Smooth muscle cell (in vitro differentiated cells): ENCODE data around the gene ALG9. TPM values are rescaled to one million over a fixed set of nuclear protein-coding genes. Genes with fewer than 3 reads are reported as not detected.

ENCODE experiments used
- DNase-seq: peaks from one replicate; lab custom pipeline; 2025; ENCODE audit not compliant: unreplicated experiment; lab: John Stamatoyannopoulos, UW
- H2AFZ ChIP-seq: fragments of 200-600 bp; sonication (generic); 2 replicates; pipeline ENCODE4 v1.6.0; 2016; ENCODE audit warnings: antibody characterized with exemption, low read depth, mild to moderate bottlenecking
- H3F3A ChIP-seq: fragments of 200-600 bp; sonication (generic); 2 replicates; pipeline ENCODE4 v1.6.0; 2017; ENCODE audit warnings: antibody characterized with exemption, low read depth
- H3K27ac ChIP-seq: fragments of 200-600 bp; sonication (generic); 2 replicates; pipeline ENCODE4 v1.5.1; 2016; ENCODE audit warnings: low read depth, mild to moderate bottlenecking
- H3K27me3 ChIP-seq: fragments of 200-600 bp; sonication (generic); 2 replicates; pipeline ENCODE4 v1.6.1; 2016; ENCODE audit warnings: low read depth, mild to moderate bottlenecking
- H3K36me3 ChIP-seq: fragments of 200-600 bp; sonication (generic); 2 replicates; pipeline ENCODE4 v1.5.1; 2016; ENCODE audit warnings: low read depth
- H3K4me1 ChIP-seq: fragments of 200-600 bp; sonication (generic); 2 replicates; pipeline ENCODE4 v1.5.1; 2016; ENCODE audit warnings: low read depth
- H3K4me2 ChIP-seq: fragments of 200-600 bp; sonication (generic); 2 replicates; pipeline ENCODE4 v1.6.0; 2016; ENCODE audit warnings: mild to moderate bottlenecking
- H3K4me3 ChIP-seq: fragments of 200-600 bp; sonication (generic); 2 replicates; pipeline ENCODE4 v1.5.1; 2016; ENCODE audit warnings: mild to moderate bottlenecking
- H3K79me2 ChIP-seq: fragments of 200-600 bp; sonication (generic); 2 replicates; pipeline ENCODE4 v1.6.0; 2016; ENCODE audit warnings: low read depth, mild to moderate bottlenecking
- H3K9ac ChIP-seq: fragments of 200-600 bp; sonication (generic); 2 replicates; pipeline ENCODE4 v1.6.0; 2016; ENCODE audit warnings: low read depth
- H3K9me3 ChIP-seq: fragments of 200-600 bp; sonication (generic); replicated peaks from 2 replicates; pipeline ENCODE4 v1.5.1; 2016; ENCODE audit warnings: low read depth
- H4K20me1 ChIP-seq: fragments of 200-600 bp; sonication (generic); 2 replicates; pipeline ENCODE4 v1.6.0; 2016; ENCODE audit warnings: low read depth
- CTCF ChIP-seq: fragments of 200-600 bp; sonication (generic); IDR thresholded peaks from 2 replicates; pipeline ENCODE4 v1.5.1; 2017; ENCODE audit warnings: borderline replicate concordance, mild to moderate bottlenecking, antibody characterized with exemption; ENCODE audit not compliant: insufficient read depth, poor library complexity, severe bottlenecking
- WGBS: methylation state at CpG from one replicate; pipeline ENCODE4 v1.1.7; 2016; ENCODE audit warnings: low lambda C conversion rate; 5-methylcytosine and 5-hydroxymethylcytosine counted together
- polyA plus RNA-seq: library from polyadenylated mRNA; unstranded; fragments of >200 nt; fragmentation: Nextera tagmentation; extraction: Ambion mirVana; gene quantifications from 2 replicates; pipeline ENCODE4 v1.2.1, GENCODE V29; 2016
- total RNA-seq: library from RNA; depleted of rRNA; stranded (reverse); fragments of >200 nt; gene quantifications from 2 replicates; pipeline ENCODE4 v1.2.3, GENCODE V29; 2014

The ALG9 gene
- total and polyA plus RNA-seq, 2 experiments from 2014 or later = 70.5 to 116 TPM

GRCh38 chr11:111766834-111767142 is 104.6 kb downstream of the ALG9 start:
- no peaks in the 10 kb centered on the region for H3K27me3 ChIP-seq
- H3K36me3 ChIP-seq = no peaks in the 10 kb centered on the region
- peak overlapping the region; percentile 87 for H2AFZ ChIP-seq
- TF ChIP-seq CTCF = no peak
- no peaks in the 10 kb centered on the region for H4K20me1 ChIP-seq
- peak overlapping the region; percentile 70 for H3K9ac ChIP-seq
- DNase-seq = no peak
- no peaks in the 10 kb centered on the region for H3K9me3 ChIP-seq
- peaks cover 16% of the 10 kb centered on the region for H3K4me1 ChIP-seq
- H3K4me2 ChIP-seq = peak overlapping the region; percentile 92
- peak overlapping the region; percentile 51 for H3K27ac ChIP-seq
- 3% methylated on average over 7 of the region's 7 CpGs for WGBS
- no peaks in the 10 kb centered on the region for H3F3A ChIP-seq
- peaks cover 23% of the 10 kb centered on the region for H3K79me2 ChIP-seq
- peak overlapping the region; percentile 84 for H3K4me3 ChIP-seq

DNA sequence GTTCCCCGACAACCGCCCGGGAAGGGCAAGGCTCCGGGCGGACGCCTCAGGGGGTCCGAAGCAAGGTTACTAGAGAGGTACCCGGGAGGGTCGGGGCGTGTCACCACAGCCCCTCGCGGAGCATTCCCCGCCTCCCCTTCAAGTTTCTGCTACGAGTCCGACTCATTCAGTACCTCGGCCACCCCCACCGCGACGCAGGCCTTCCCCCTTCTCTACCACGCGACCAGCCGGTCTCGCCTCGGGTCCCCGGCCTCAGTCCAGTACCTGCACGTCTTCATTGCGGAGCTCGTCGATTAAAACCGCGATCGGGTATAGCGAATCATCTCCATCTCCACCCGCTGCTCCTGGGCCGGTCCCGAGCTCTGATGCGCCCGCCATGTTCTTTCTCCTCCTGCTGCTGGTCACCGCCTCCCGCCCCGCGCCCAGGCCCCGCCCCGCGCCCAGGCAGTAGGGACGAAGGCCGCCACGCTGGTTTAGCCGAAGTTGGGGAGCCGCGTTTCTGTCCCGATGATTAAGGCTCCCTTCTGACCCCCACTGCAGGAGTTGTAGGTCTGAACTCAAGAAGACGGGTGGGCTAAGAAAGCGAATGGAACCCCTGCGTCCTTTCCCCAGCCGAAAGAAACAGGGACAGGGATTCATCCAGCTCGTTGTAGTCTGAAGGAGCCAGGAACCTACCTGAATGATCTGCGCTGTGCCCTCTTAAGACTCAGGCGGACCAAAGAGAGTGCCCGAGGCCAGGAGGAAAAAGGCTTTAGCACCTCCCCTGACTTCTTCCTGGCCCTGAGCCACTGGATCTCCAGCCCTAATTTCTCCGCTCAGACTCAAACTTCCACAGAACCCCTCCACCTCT is 105.2 kb downstream of the ALG9 start, which contains the start of gene PPP2R1B:
Gene PPP2R1B, minus strand, starts transcription at position 406 of the 850 bp plus-strand sequence. Its CDS starts 28 bp downstream, at position 378.
- peak within 1 kb of the TSS; percentile 87 for H2AFZ ChIP-seq
- H3K9me3 ChIP-seq = no peaks in the 10 kb centered on the region
- H3K4me3 ChIP-seq = peak within 1 kb of the TSS; percentile 84
- H3K79me2 ChIP-seq = peaks cover 23% of the 10 kb centered on the region
- under 1% methylated on average over 49 of the region's 61 CpGs for WGBS
- H3K36me3 ChIP-seq = no peaks in the 10 kb centered on the region
- DNase-seq = peak; percentile 70
- no peaks in the 10 kb centered on the region for H4K20me1 ChIP-seq
- peak within 1 kb of the TSS; percentile 92 for H3K4me2 ChIP-seq
- H3F3A ChIP-seq = no peaks in the 10 kb centered on the region
- peak within 1 kb of the TSS; percentile 51 for H3K27ac ChIP-seq
- peak within 1 kb of the TSS; percentile 70 for H3K9ac ChIP-seq
- no peak for TF ChIP-seq CTCF
- peaks cover 16% of the 10 kb centered on the region for H3K4me1 ChIP-seq
- H3K27me3 ChIP-seq = no peaks in the 10 kb centered on the region

GRCh38 chr11:111765320-111765983 is 105.9 kb downstream of the ALG9 start:
- Histone ChIP-seq H4K20me1 (no peaks in the 10 kb centered on the region), H3K9ac (peak overlapping the region; percentile 70), H3K27ac (no peak overlapping the region), H3K27me3 (no peaks in the 10 kb centered on the region), H3K9me3 (no peaks in the 10 kb centered on the region), H3F3A (no peaks in the 10 kb centered on the region), H3K4me3 (peak overlapping the region; percentile 84), H3K4me2 (peak overlapping the region; percentile 92), H3K4me1 (peaks cover 16% of the 10 kb centered on the region), H2AFZ (peak overlapping the region; percentile 87), H3K79me2 (peaks cover 23% of the 10 kb centered on the region), H3K36me3 (peaks cover 7% of the 10 kb centered on the region)
- DNase-seq = no peak
- 4% methylated on average over 27 of the region's 28 CpGs for WGBS
- TF ChIP-seq CTCF = no peak
